D341Med (cell line): ENCODE results near the gene PIGQ.
A peak's percentile ranks its signal among the peaks of the same experiment; 100 is the strongest.

Experiments used
- DNase-seq: peaks from one replicate; pipeline ENCODE4 v3.0.0; 2012; ENCODE audit warnings: low spot score

PIGQ gene

DNA sequence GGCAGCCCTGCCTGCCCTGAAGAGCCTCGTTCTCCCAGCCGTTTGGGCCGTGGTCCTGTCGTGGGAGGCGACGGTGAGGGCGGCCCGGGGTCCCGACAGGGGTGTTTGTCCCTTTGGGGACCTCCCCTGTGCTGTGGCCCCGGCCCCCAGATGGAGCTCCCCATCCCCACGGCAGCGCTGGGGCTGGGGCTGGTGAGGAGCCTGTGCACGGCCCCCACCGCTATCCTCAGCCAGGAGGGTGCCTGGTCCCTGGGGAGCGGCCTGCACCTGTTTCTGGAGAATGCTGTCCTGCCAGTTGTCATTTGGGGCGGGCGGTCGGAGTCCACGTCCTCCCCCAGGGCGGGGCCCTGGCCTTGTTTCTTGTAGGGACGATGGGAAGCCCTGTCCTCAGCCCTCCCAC lies 35.6 kb upstream of the PIGQ start:
- no peak for DNase-seq

DNA sequence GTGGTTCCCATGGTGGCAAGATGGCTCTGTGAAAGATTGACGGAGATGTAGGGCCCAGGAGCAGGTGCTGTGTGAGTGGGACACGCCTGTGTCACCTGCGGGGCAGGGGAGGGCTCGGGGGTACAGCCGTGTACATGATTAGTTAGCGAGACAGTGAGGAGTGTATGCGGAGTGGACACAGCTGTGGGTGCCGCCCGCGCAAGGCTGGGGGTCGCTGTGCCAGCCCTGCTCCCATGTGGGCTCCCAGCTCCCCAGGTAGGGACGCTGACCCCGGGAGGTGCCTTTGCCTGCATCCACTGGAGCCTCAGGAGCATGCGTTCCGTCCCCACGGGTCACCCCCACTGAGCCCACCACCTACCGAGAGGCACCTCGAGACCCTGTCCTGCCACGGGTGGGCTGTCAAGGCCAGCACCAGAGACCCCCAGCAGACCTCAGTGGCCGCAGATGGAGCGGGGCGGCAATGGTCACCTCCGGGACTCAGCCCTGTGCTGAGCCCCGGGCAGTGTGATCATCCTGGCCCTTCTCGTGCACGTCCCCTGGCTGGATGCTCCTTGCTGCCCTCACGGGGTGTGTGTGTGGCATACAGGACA lies 34.8 kb upstream of the PIGQ start:
- no peak for DNase-seq

DNA sequence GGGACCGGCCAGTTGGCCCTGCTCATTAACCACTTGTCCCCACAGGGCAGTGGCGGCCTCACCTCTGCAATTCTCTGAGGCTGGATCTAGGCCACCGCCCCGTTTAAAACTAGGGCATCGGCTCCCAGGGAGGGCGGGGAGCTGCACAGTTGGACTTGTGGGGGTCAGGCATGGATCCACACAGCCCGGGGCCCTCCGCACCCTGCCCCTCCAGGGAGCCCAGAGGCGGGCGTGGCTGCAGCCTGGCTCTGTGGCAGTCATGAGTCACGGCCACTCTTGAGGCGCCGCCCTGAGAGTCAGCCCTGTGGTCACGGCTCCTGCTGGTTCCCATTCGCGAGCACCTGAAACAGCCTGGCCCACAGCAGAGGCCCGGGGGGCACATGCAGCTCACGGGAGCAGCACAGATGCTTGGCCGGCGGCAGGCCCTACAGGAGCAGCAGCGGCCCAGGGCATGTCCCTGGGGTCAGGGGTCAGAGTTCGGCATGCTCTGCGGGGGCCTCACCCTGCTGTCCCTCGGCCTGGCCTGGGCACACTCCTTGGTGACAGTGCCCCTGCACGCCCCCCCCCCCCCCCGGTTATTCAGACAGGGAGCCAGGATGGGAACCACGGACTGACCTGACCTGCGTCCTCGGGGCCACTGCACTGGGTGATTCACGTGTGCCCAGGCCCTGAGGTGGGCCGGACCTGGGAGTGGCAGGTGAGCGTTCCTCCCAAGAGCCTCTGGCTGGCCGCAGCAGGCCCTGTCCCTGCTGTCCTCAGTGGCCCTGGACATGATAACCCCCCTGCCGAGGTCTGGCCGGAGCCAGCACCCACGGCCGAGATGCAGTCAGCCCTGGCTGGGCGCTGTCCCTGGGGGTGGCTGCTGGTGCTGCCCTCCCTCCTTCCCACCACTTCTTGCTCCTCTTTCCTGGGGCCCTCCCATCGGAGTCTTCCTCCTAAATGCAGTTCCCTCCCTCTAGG lies 34.0 kb upstream of the PIGQ start:
- no peak for DNase-seq

DNA sequence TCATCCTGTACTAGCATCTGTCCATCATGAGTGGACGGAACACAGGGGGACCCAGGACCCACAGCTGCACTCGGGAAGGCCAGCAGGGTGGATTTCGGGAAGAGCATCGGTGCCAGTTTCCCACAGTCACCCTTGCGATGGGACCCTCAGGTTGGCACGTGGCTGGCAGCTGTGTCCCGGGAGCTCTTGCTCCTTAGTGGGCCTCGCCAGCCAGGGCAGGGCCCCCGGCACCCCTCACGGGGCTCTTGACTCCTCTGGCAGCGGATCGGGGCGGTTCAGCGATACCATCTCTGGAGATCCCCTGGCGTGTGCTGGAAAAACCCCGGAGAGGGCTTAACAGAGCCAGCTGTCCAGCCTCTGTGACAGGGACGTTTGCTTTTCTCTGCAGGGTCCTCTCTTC lies 33.0 kb upstream of the PIGQ start:
- no peak for DNase-seq

DNA sequence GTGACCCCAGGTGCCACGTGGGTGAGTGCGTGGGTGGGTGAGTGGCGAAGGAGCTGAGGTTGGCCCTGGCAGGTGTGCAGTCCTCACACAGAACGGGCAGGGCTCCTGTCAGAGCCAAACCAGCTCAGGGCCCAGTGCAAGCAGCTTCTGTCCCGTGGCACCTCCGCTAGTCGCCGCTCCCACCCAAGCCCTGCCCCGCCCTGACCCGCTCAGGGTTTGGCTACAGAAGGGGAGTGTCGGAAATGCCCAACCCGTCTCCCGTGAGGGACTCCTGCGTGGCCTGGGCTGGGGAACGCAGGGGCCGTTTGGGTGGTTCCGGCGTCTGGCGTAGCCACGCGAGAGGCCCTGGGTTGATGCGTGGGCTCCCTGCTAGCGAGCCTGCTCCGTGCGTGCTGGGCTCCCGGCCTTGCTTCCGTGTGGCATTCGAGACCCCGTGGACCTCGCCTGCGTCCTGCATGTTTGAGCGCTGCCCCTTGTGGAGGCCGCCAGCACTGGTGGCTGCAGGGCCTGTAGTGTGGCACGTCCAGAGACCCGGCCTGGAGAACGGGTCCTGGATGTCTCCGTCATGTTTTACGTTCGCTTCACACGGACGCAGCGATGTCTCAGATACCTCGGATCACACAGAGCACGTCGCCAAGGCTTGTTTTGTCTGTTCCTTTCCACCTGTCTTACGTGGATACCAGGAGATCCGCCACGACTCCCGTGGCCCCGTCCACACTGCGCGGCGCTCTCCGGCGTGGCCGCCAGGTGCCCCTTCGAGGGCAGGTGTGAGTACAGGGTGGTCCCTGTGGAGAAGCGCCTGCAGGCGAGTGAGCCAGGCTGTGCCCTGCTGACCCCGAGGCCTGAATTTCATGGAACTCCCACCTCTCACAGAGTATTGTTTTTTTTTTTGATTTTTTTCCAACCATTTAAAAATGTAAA lies 32.1 kb upstream of the PIGQ start:
- DNase-seq = no peak

DNA sequence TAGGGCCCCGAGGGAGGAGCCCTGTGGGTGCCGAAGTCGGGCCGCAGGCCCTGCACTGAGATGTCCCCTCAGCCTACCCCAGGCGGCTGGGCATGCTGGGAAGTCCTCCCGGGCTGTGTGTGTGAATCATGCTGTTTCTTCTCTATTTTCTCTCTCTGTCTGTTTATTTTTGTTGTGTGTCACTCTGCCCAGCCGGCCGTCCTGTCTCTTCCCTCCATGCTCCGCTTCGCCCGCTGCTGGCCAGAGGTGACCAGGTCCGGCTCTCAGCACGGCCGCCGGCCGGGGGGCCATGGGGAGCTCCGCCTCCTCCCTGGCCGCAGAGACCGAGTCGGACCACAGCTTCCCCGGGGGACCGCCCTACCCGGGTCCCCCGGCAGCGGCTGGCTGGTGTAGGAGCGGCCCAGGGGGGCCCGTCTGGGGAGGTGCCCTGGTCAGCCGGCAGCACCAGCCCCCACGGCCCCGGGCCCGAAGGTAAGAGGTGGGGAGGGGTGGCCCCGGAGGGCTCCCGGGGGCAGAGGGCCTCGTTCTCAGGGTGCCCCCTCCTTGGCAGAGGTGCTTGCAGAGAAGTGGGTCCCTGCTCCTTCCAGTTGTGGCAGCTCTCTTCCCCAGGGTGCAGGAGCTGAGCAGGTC lies 29.8 kb upstream of the PIGQ start:
- no peak for DNase-seq

DNA sequence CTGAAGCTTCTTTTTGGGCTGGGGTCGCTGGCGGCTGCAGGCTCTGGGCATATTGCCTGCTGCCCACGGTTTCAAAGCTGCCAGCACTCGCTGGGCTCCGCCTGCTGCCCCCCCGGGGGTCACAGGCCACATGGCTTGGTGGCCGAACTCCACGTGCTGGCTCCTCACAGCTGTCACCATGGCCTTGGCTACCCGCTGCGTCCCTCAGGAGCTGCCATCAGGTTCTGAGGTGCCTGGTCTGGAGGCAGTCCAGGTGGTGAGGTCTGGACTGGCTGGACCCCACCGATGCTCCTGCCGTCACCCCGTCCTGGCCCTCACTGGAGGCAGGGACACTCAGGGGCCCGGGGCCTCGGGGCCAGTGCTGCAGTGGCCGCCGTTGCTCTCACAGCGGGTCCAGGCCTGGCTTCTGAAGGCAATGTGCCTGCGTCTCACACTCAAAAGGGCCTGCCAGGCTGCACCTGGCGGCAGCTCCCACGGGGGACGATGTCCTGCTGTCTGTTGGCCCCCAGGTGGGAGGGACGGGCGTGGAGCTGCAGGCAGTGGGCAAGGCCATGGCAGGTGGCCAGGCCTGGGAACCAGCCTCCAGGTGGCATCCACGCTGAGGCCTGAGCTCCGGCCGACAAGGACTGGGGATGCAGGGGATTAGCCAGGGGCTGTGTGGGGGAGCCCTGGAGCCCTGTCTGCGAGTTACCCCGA lies 29.0 kb upstream of the PIGQ start:
- no peak for DNase-seq

DNA sequence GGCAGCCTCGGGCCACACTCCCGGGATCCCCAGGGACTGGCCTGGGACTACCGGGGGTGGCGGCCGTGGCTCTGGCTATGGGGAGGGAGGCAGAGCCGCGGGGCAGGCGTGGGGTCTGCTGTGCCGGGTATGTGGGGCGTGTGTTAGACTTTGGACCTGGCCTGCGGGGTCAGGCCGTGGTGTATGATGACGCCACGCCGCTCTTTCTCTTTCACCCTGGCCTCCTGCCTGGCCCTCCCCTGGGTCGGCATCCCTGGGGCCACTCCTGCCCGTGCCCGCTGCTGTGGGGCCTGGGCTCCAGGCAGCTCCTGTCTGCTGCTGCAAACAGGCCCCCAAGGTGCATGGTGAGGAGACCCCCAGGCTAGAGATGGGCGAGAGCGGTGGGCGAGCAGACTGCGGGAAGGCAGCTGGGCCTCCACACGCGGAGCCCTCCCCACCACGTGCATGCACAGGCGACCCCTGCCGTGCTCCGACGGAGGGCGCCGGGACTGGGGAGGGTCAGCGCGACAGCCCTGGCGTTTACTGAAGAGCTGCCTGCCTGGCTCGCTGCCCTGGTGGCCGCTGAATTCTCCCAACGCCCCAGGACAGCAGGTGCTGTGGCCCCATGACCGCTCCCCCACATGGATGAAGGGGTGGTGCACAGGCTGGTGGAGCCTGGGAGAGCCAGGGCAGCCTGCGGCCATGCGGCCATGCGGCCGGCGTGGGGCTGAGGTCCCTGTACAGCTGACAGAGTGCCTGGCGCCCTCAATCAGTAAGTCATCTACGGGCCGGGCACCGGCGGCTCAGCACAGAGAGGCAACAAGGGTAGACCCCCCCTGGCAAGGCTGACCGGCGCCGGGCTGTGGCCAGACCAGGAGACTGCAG lies 26.2 kb upstream of the PIGQ start:
- DNase-seq = no peak

DNA sequence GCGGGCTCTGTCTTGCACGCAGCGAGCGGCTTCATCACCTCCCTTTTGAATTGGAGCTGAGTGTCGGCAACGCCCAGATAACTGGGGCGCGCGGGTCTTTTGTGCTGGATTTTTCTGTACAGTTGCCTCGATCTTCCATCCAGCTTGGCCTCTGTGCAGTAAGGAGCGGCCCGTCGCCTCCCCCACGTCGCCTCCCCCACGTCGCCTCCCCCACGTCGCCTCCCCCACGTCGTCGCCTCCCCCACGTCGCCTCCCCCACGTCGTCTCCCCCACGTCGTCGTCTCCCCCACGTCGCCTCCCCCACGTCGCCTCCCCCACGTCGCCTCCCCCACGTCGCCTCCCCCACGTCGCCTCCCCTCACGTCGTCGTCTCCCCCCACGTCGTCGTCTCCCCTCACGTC lies 25.3 kb upstream of the PIGQ start:
- DNase-seq = no peak

DNA sequence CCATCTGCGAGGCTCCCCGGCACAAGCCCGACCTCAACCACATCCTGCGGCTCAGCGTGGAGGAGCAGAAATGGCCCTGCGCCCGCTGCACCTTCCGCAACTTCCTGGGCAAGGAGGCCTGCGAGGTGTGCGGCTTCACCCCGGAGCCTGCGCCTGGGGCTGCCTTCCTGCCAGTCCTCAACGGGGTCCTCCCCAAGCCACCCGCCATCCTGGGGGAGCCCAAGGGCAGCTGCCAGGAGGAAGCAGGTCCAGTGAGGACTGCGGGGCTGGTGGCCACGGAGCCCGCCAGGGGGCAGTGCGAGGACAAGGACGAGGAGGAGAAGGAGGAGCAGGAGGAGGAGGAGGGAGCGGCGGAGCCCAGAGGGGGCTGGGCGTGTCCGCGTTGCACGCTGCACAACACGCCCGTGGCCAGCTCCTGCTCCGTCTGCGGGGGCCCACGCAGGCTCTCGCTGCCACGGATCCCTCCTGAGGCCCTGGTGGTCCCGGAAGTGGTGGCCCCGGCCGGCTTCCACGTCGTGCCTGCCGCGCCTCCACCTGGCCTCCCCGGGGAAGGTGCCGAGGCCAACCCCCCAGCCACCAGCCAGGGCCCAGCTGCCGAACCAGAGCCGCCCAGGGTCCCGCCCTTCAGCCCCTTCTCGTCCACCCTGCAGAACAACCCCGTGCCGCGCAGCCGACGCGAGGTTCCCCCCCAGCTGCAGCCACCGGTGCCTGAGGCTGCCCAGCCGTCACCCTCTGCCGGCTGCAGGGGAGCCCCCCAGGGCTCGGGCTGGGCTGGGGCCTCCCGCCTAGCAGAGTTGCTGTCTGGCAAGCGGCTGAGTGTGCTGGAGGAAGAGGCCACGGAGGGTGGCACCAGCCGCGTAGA lies 22.6 kb upstream of the PIGQ start:
- DNase-seq = peak; percentile 75

DNA sequence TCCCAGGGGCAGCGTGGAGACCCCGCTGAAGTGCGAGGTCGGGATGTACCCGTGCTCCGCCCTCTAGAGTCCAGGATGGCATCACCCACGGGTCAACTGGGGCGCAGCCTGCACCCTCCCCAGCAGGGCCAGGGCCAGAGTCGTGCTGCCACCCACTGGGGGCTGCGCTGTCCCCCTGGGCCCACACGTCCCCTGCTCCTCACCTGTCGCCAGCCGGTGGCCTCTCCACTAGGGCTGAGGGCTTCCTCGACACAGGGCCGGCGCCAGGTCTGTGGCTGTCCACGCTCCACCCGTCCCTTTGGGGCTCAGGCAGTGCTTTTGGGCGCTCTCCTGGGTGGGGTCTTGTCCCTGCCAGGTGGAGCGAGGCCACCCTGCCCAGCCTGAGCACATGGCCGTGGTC lies 21.2 kb upstream of the PIGQ start:
- DNase-seq = no peak

DNA sequence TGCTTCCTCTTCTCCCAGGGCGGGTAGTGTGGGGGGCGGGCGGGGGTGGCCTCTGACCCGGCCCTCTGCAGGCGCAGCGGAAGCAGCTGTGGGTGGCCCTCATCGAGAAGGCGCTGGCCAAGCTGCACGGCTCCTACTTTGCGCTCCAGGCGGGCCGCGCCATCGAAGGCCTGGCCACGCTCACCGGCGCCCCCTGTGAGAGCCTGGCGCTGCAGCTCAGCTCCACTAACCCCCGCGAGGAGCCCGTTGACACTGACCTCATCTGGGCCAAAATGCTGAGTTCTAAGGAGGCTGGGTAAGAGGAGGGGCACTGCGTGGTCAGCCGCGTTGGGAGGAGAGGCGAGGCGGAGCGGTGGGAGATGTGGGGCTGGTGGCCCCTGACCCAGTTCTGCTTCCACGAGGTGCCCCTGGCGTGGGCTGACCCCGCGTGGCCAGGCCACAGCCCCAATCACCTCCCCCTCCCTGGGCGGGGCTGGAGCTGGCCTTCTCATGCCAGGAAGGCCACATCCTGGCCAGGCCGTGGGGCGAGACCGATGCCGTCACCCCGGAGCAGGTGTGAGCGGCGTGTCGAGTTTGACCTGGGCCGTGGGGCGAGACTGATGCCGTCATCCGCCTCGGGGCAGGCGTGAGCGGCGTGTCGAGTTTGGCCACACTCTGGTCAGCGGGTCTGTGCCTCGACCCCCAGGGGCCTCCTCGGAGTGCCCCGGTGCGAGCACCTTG lies 20.1 kb upstream of the PIGQ start:
- no peak for DNase-seq

DNA sequence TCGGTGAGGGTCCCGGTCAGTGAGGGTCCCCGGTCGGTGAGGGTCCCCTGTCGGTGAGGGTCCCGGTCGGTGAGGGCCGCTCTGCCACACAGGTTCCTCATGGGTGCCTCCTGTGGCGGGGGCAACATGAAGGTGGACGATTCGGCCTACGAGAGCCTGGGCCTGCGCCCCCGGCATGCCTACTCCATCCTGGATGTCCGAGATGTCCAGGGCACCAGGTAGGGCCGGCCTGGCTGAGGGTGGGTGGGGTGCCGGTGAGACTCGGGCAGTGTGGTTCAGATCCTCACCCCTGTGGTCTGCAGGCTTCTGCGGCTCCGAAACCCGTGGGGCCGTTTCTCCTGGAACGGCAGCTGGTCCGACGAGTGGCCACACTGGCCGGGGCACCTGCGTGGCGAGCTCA lies 18.6 kb upstream of the PIGQ start:
- no peak for DNase-seq

DNA sequence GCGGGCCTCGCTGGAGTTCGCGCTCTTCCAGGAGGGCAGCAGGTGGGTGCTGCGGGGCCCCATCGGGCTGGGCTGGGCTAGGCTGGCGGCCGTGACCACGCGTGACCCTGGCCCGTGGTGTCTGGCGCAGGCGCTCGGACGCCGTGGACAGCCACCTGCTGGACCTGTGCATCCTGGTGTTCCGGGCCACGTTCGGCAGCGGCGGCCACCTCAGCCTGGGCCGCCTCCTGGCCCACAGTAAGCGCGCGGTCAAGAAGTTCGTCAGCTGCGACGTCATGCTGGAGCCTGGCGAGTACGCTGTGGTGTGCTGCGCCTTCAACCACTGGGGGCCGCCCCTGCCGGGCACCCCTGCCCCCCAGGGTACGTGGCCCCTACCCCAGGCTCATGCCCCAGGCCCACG lies 17.6 kb upstream of the PIGQ start:
- DNase-seq = no peak

DNA sequence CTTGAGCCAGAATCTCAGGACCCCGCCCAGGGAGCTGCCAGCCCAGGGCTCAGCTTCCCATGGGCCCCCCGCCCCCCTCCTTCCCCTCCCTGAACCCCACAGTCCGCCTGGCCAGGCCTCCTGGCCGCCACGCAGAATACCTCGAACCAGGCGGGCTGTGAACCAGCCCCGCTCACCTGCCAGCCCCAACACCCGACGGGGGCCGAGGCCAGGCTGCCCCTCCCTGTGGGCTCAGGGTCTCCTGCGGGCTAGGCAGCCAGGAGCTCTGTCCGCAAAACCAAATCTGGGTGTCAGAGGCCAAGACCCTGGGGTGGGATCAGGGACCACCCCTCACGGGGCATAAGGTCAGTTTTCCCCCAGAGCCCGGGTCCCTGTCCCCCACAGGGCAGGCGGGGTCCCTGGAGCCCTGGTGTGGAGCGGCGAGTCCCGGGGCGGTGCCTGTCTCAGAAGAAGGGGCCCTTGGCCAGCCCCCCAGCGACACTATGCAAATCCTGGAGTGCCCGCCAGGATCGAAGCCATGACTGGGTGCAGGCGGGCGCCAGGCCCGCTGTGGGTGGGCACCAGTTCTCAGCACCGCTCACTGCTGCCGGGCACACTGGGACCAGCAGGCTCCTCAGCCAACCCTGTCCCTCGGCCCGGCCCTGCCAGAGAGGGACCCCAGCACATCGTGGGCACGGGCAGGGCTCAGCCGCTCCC lies 16.0 kb upstream of the PIGQ start:
- no peak for DNase-seq

DNA sequence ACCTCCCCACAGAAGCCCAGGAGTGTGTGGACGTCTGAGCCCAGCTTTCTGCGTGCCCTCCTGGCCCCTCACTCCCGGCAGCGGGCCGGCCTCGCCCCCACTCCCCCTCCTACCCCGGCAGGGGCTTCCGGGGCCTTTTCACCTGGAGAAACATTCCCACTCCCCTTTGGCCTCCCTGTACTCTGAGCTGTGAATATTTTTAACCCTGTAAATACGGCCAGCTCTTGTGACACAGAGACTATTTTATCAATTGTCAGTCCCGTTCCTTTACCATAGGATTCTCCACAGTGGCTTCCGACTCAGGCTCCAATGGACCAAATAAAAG lies 15.5 kb upstream of the PIGQ start:
- no peak for DNase-seq

DNA sequence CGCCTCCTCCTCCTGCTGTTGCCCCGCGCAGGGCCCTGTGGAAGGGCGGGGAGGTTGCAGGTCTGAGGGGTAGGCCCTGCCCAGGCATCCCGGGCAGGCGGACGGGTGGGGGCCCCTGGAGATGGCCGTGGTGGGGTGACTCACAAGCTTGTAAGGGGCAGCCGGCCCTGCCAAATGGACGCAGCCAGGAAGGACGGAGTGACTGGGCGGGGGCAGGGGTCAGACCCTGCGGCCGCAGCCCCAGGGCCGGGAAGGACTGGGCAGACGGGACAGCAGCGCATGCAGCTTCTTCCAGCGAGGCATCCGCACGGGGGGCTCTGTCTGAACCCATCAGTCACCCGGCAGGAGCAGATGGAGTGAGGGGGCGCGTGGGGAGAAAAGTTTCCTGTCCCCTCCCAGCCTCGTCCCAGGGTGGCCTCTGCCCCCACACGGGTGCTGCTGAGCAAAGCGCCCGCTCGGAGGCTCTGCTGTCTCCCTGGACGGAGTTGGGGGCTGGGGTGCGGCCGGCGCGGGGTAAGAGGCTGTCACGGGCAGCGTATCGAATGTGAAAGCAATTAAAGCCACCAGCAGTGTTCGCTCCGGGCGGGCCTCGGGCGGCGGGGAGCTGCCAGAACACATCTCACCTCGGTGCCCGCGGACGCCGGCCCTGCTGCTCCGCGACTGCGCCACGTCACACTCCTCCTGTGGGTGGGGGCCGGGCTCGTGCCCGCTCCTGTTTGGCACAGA lies 15.0 kb upstream of the PIGQ start:
- DNase-seq = no peak
